H1 (cell line): ENCODE data around the gene ZNF396. TPM values are rescaled to one million over a fixed set of nuclear protein-coding genes. Genes with fewer than 3 reads are reported as not detected.

ENCODE experiments used
- CTCF ChIA-PET: fragments of 300-600 bp; sonication (Branson Sonifier 250); formaldehyde crosslinking; loops from one replicate; lab custom pipeline; 2021; ENCODE audit not compliant: partially characterized antibody; lab: Charles Lee
- POLR2A ChIA-PET: fragments of 300-600 bp; sonication (Branson Sonifier 250); formaldehyde crosslinking; loops from one replicate; lab custom pipeline; 2021; ENCODE audit warnings: inconsistent platforms; ENCODE audit not compliant: partially characterized antibody; lab: Charles Lee
- DNase-seq, 2 experiments: peaks; one replicate each; pipeline versions ENCODE4 v3.0.0 to v3.0.0-alpha.2; 2010 to 2022; ENCODE audit warnings: low spot score in 2 of 2, low read depth in 1 of 2, mixed read lengths in 1 of 2
- FAIRE-seq: peaks from 2 replicates; lab custom pipeline; 2011; peaks lifted over from hg19 to GRCh38; lab: Jason Lieb, UNC
- H2AFZ ChIP-seq: 2 replicates; pipeline ENCODE4 v1.8.1; 2012; ENCODE audit warnings: low read length, inconsistent platforms
- H2AK5ac ChIP-seq: 2 replicates; pipeline ENCODE4 v1.6.1; 2013; ENCODE audit warnings: low read depth, low read length
- H2BK120ac ChIP-seq: replicated peaks from 2 replicates; pipeline ENCODE3; 2013; ENCODE audit warnings: low read depth, low read length, inconsistent platforms
- H2BK12ac ChIP-seq: 2 replicates; pipeline ENCODE4 v1.6.1; 2013; ENCODE audit warnings: low read depth, low read length
- H2BK15ac ChIP-seq: 2 replicates; pipeline ENCODE4 v1.6.1; 2013; ENCODE audit warnings: low read length
- H2BK20ac ChIP-seq: 2 replicates; pipeline ENCODE4 v1.6.1; 2013; ENCODE audit warnings: low read length
- H2BK5ac ChIP-seq: 2 replicates; pipeline ENCODE4 v1.6.1; 2013; ENCODE audit warnings: low read depth, low read length
- H3K14ac ChIP-seq: 2 replicates; pipeline ENCODE4 v1.6.1; 2013; ENCODE audit warnings: inconsistent platforms; ENCODE audit not compliant: insufficient read length
- H3K18ac ChIP-seq: 2 replicates; pipeline ENCODE4 v1.6.1; 2013; ENCODE audit warnings: low read length; ENCODE audit errors: extremely low read depth
- H3K23ac ChIP-seq: 2 replicates; pipeline ENCODE4 v1.6.1; 2013; ENCODE audit warnings: inconsistent platforms; ENCODE audit not compliant: insufficient read length
- H3K23me2 ChIP-seq: 2 replicates; pipeline ENCODE4 v1.6.1; 2013; ENCODE audit warnings: low read depth, low read length
- H3K27ac ChIP-seq: 2 replicates; pipeline ENCODE4 v1.6.1; 2011; ENCODE audit warnings: low read depth, low read length, inconsistent platforms
- H3K27me3 ChIP-seq, 4 experiments: replicated peaks in 1 of 4; 1 replicate in 1 of 4; 2 replicates in 3 of 4; pipeline versions ENCODE4 v1.6.1 to v1.8.1; 2011 to 2013; ENCODE audit warnings: low read length in 3 of 4, mild to moderate bottlenecking in 3 of 4, inconsistent platforms in 2 of 4, mixed read lengths in 2 of 4, moderate library complexity in 1 of 4; ENCODE audit not compliant: control insufficient read depth in 3 of 4, insufficient read depth in 3 of 4; ENCODE audit errors: extremely low read depth in 1 of 4
- H3K36me3 ChIP-seq, 4 experiments: 2 replicates each; pipeline versions ENCODE4 v1.6.1 to v1.8.1; 2011 to 2013; ENCODE audit warnings: mild to moderate bottlenecking in 4 of 4, low read length in 3 of 4, moderate library complexity in 2 of 4, control low read depth in 1 of 4, inconsistent platforms in 1 of 4; ENCODE audit not compliant: insufficient read depth in 4 of 4, control insufficient read depth in 2 of 4
- H3K4ac ChIP-seq: replicated peaks from 2 replicates; pipeline ENCODE3; 2013; ENCODE audit warnings: low read length, low read depth, mixed read lengths, inconsistent platforms; ENCODE audit not compliant: insufficient read length
- H3K4me1 ChIP-seq, 4 experiments: replicated peaks in 1 of 4; 1 replicate in 1 of 4; 2 replicates in 3 of 4; pipeline versions ENCODE4 v1.6.1 to v1.8.1; 2011 to 2013; ENCODE audit warnings: low read length in 3 of 4, inconsistent platforms in 2 of 4, mixed read lengths in 1 of 4; ENCODE audit not compliant: insufficient read depth in 4 of 4, control insufficient read depth in 3 of 4
- H3K4me2 ChIP-seq, 2 experiments: 2 replicates each; pipeline versions ENCODE4 v1.6.1 to v1.8.1; 2011 to 2013; ENCODE audit warnings: low read depth in 2 of 2, low read length in 2 of 2, control low read depth in 1 of 2, inconsistent platforms in 1 of 2, mild to moderate bottlenecking in 1 of 2; ENCODE audit not compliant: insufficient read depth in 1 of 2
- H3K4me3 ChIP-seq, 4 experiments: fragments of 200-600, 300-600 bp in 1 of 4; sonication (generic), shearing (Covaris generic), sonication (Bioruptor Twin) in 1 of 4; 2 replicates each; pipeline versions ENCODE4 v1.5.1 to v1.8.1; 2011 to 2016; ENCODE audit warnings: low read length in 4 of 4, low read depth in 3 of 4, control low read depth in 2 of 4, inconsistent platforms in 2 of 4, mild to moderate bottlenecking in 2 of 4, mixed read lengths in 1 of 4, moderate library complexity in 1 of 4; ENCODE audit not compliant: insufficient read depth in 2 of 4; ENCODE audit errors: extremely low read depth in 1 of 4
- H3K56ac ChIP-seq: replicated peaks from 2 replicates; pipeline ENCODE3; 2013; ENCODE audit warnings: low read depth, mild to moderate bottlenecking, mixed read lengths, low read length, inconsistent platforms; ENCODE audit not compliant: insufficient read length
- H3K79me1 ChIP-seq: 2 replicates; pipeline ENCODE4 v1.6.1; 2013; ENCODE audit warnings: low read depth, low read length, control low read depth
- H3K79me2 ChIP-seq, 2 experiments: 2 replicates each; pipeline versions ENCODE4 v1.6.1 to v1.8.1; 2012 to 2013; ENCODE audit warnings: low read length in 2 of 2, mild to moderate bottlenecking in 2 of 2, inconsistent platforms in 1 of 2; ENCODE audit not compliant: insufficient read depth in 2 of 2, control insufficient read depth in 1 of 2
- H3K9ac ChIP-seq, 4 experiments: replicated peaks in 1 of 4; 1 replicate in 1 of 4; 2 replicates in 3 of 4; pipeline versions ENCODE4 v1.6.1 to v1.8.1; 2011 to 2013; ENCODE audit warnings: low read depth in 3 of 4, low read length in 3 of 4, control low read depth in 2 of 4, mild to moderate bottlenecking in 2 of 4, moderate library complexity in 2 of 4, inconsistent platforms in 1 of 4; ENCODE audit errors: extremely low read depth in 1 of 4
- H3K9me3 ChIP-seq, 2 experiments: 2 replicates each; pipeline versions ENCODE4 v1.6.1 to v1.8.1; 2012 to 2013; ENCODE audit warnings: mild to moderate bottlenecking in 2 of 2, moderate library complexity in 2 of 2, control low read depth in 1 of 2, inconsistent platforms in 1 of 2, low read depth in 1 of 2, low read length in 1 of 2, mixed read lengths in 1 of 2; ENCODE audit not compliant: insufficient read depth in 2 of 2
- H4K20me1 ChIP-seq, 2 experiments: replicated peaks in 1 of 2; 2 replicates each; pipeline versions ENCODE3 to v1.8.1; 2011 to 2013; ENCODE audit warnings: inconsistent platforms in 2 of 2, low read length in 2 of 2, mild to moderate bottlenecking in 1 of 2; ENCODE audit not compliant: insufficient read depth in 2 of 2, control insufficient read depth in 1 of 2
- H4K5ac ChIP-seq: 2 replicates; pipeline ENCODE4 v1.6.1; 2013; ENCODE audit warnings: low read length, low read depth, mixed read lengths, inconsistent platforms; ENCODE audit not compliant: insufficient read length
- H4K8ac ChIP-seq: 2 replicates; pipeline ENCODE4 v1.8.0; 2013; ENCODE audit warnings: mild to moderate bottlenecking, moderate library complexity, low read length, inconsistent platforms; ENCODE audit not compliant: insufficient read depth; ENCODE audit errors: extremely low read depth
- H4K91ac ChIP-seq: replicated peaks from 2 replicates; pipeline ENCODE3; 2013; ENCODE audit warnings: low read length, mixed read lengths, inconsistent platforms; ENCODE audit not compliant: insufficient read length
- EGR1 ChIP-seq: IDR thresholded peaks from 2 replicates; pipeline ENCODE4 v1.6.1; 2011; ENCODE audit warnings: low read depth, low read length, borderline replicate concordance
- PHF8 ChIP-seq: fragments of 200-600 bp; sonication (generic); conservative IDR thresholded peaks from 2 replicates; pipeline ENCODE4 v1.7.1; 2012; ENCODE audit warnings: low read depth, mild to moderate bottlenecking, inconsistent platforms, low read length, moderate library complexity
- RBBP5 ChIP-seq: IDR thresholded peaks from 2 replicates; pipeline ENCODE4 v1.7.1; 2012; ENCODE audit warnings: low read depth, mild to moderate bottlenecking, inconsistent platforms, low read length, moderate library complexity, borderline replicate concordance
- SIN3A ChIP-seq, 2 experiments: IDR thresholded peaks in 1 of 2; conservative IDR thresholded peaks in 1 of 2; 2 replicates each; pipeline ENCODE4 v1.6.1; 2011 to 2012; ENCODE audit warnings: low read length in 2 of 2, improper control_type of control experiment in 1 of 2, low read depth in 1 of 2, mild to moderate bottlenecking in 1 of 2
- TCF12 ChIP-seq: IDR thresholded peaks from 2 replicates; pipeline ENCODE4 v1.6.1; 2011; ENCODE audit warnings: low read depth, mild to moderate bottlenecking, low read length
- TEAD4 ChIP-seq: IDR thresholded peaks from 2 replicates; pipeline ENCODE4 v1.6.1; 2012; ENCODE audit warnings: low read depth, low read length, inconsistent platforms, mixed read lengths
- ZNF274 ChIP-seq: IDR thresholded peaks from 2 replicates; pipeline ENCODE4 v1.7.0; 2012; ENCODE audit warnings: low read length, borderline replicate concordance; ENCODE audit errors: extremely low read depth
- WGBS, 2 experiments: shearing (Covaris generic) in 1 of 2; methylation state at CpG; one replicate each; pipeline versions ENCODE4 v1.1.6 to v1.1.7; 2013 to 2015; ENCODE audit warnings: low lambda C conversion rate in 2 of 2, mixed read lengths in 2 of 2, inconsistent platforms in 1 of 2, low coverage in 1 of 2, missing lambda C conversion rate in 1 of 2; ENCODE audit not compliant: insufficient replicate concordance in 2 of 2, insufficient coverage in 1 of 2, insufficient read length in 1 of 2; ENCODE audit errors: extremely low coverage in 1 of 2, missing lambda C conversion rate in 1 of 2; 5-methylcytosine and 5-hydroxymethylcytosine counted together
- long read RNA-seq, 2 experiments: library from RNA in 1 of 2; library from capped mRNA in 1 of 2; stranded (forward); transcript quantifications; one replicate each; pipeline ENCODE4 v2.0.0, GENCODE V29; 2021; ENCODE audit warnings: inconsistent platforms in 1 of 2
- polyA minus RNA-seq, 3 experiments: library from RNA; depleted of rRNA, polyadenylated mRNA; stranded (reverse); fragments of >200 nt; gene quantifications; 1 replicate in 2 of 3; 2 replicates in 1 of 3; pipeline ENCODE4 v1.2.3, GENCODE V29; 2011
- polyA plus RNA-seq, 7 experiments: library from polyadenylated mRNA; depleted of rRNA in 3 of 7; stranded (reverse) in 5 of 7; unstranded in 2 of 7; fragments of >200 nt in 5 of 7; fragments of 200-250 nt in 2 of 7; gene quantifications; 1 replicate in 5 of 7; 2 replicates in 1 of 7; 4 replicates in 1 of 7; pipeline versions ENCODE4 v1.2.1 to v1.2.3, GENCODE V29; 2011 to 2013; ENCODE audit warnings: missing spikeins in 2 of 7, mixed read lengths in 2 of 7
- total RNA-seq: library from RNA; stranded (reverse); fragmentation: NEBNext Ultra II Directional; extraction: Animal tissue kit (Norgen Biotek cat#: 25700); gene quantifications from 2 replicates; pipeline ENCODE4 v1.2.1, GENCODE V29; 2021

The ZNF396 gene
- 0.74 and 0.94 TPM in 2 replicates for total RNA-seq
- 0.25 and 0.44 TPM in 2 replicates for polyA plus RNA-seq (2011; rRNA removed)
- 0.44 TPM for polyA plus RNA-seq (2011; cell fraction: cytosol; rRNA removed)
- 0.86 TPM for polyA plus RNA-seq (2011; cell fraction: nucleus; rRNA removed)
- polyA plus RNA-seq (2012, experiment 1 of 2): 0.76 to 1.6 TPM (median 1.3 TPM) in 4 replicates
- polyA plus RNA-seq (2012, experiment 2 of 2): 0.21 TPM
- 0.65 TPM for polyA plus RNA-seq (2013, experiment 1 of 2)
- 0.68 TPM for polyA plus RNA-seq (2013, experiment 2 of 2)
- polyA minus RNA-seq (2011; rRNA and poly(A)+ RNA removed): 1.1 and 1.9 TPM in 2 replicates
- polyA minus RNA-seq (2011; cell fraction: cytosol; rRNA and poly(A)+ RNA removed): not detected
- polyA minus RNA-seq (2011; cell fraction: nucleus; rRNA and poly(A)+ RNA removed): 3.0 TPM
- long read RNA-seq, experiment 1: 0 reads
- long read RNA-seq, experiment 2, partial matches to known transcripts: 0 of 2 reads
- long read RNA-seq, experiment 2, other reads (novel, unspliced or antisense): 0 of 2 reads

GRCh38 chr18:35376742-35377695, at the start of gene ZNF396:
Gene ZNF396, minus strand, starts transcription at chr18:35377337. Its CDS starts 3,045 bp downstream, at chr18:35374292.
- ChIA-PET POLR2A (interaction anchor here (1.4 kb wide), 1 partner anchor 9 kb away, joined by 3 read pairs; no protein-coding TSS in a partner anchor), CTCF (interaction anchor here (0.8 kb wide), 1 partner anchor 10 kb away, joined by 7 read pairs; no protein-coding TSS in a partner anchor)
- Histone ChIP-seq H3K9me3 (peaks cover 0 to 3% of the 10 kb centered on the region in 2 experiments; a peak in 1 of 4 replicates), H2BK15ac (no peak within 1 kb of the TSS), H2AK5ac (no peak within 1 kb of the TSS), H2BK5ac (no peak within 1 kb of the TSS), H3K4ac (no peak within 1 kb of the TSS), H3K4me3 (peak within 1 kb of the TSS; percentile 55 to 80 (median 75)), H3K23ac (no peak within 1 kb of the TSS), H3K14ac (no peak within 1 kb of the TSS), H4K5ac (no peak within 1 kb of the TSS), H3K23me2 (peaks cover 5% of the 10 kb centered on the region; the same call in 1 of the 2 replicates), H3K18ac (peak within 1 kb of the TSS; percentile 38; the same call in 1 of the 2 replicates), H2BK12ac (no peak within 1 kb of the TSS; the same call in 1 of the 2 replicates), H3K27ac (no peak within 1 kb of the TSS), H3K79me2 (no peaks in the 10 kb centered on the region), H3K4me2 (peak within 1 kb of the TSS; percentile 59 to 74), H3K56ac (no peak within 1 kb of the TSS), H4K20me1 (no peaks in the 10 kb centered on the region), H3K9ac (peak within 1 kb of the TSS in 2 of 4 experiments; percentile 7 to 40; a peak in 3 of 7 replicates), H4K91ac (no peak within 1 kb of the TSS), H2BK20ac (no peak within 1 kb of the TSS), H2BK120ac (no peak within 1 kb of the TSS), H3K79me1 (no peaks in the 10 kb centered on the region), H3K27me3 (peaks cover 0 to 8% (median 4%) of the 10 kb centered on the region in 4 experiments; a peak in 4 of 7 replicates), H2AFZ (peak within 1 kb of the TSS; percentile 78), H3K4me1 (peaks cover 0 to 3% (median 1%) of the 10 kb centered on the region in 4 experiments; a peak in 3 of 7 replicates), H3K36me3 (no peaks in the 10 kb centered on the region), H4K8ac (no peak within 1 kb of the TSS; the same call in 1 of the 2 replicates)
- peak; percentile 41 to 93 for DNase-seq
- WGBS, 2 experiments: 5% methylated on average over 43 of the region's 78 CpGs; no CpG with 5 or more reads in 1 of the 2 experiments
- FAIRE-seq: no peak
- 0 out of 2 replicates have a peak, but pooled peaks have one; percentile 17 for TF ChIP-seq TEAD4
- TF ChIP-seq ZNF274: no peak
- no peak; the same call in 1 of the 2 replicates for TF ChIP-seq TCF12
- peak; percentile 50 to 94; a peak in 3 of 4 replicates for TF ChIP-seq SIN3A (conservative IDR thresholded peaks at IDR 0.05 in 1 of 2, IDR thresholded peaks at IDR 0.05 in 1 of 2; ENCODE audit: low read depth in 1 of 2, low read length in 2 of 2)
- TF ChIP-seq RBBP5: peak; percentile 99
- peak; percentile 50; the same call in 1 of the 2 replicates for TF ChIP-seq PHF8
- no peak for TF ChIP-seq EGR1
